GM10248 (cell line): ENCODE results near the gene PTMS.
A peak's percentile ranks its signal among the peaks of the same experiment; 100 is the strongest.

Experiments
- CTCF ChIA-PET: fragments of 300-600 bp; sonication (Branson Sonifier 250); formaldehyde crosslinking; extraction: SDS; loops from one replicate; lab custom pipeline; 2021; ENCODE audit warnings: antibody characterized with exemption; lab: Yijun Ruan, JAX
- POLR2A ChIA-PET: fragments of 350-650 bp; sonication (Branson Sonifier 250); formaldehyde crosslinking; extraction: SDS; loops from one replicate; lab custom pipeline; 2020; ENCODE audit warnings: antibody characterized with exemption; lab: Yijun Ruan, JAX
- DNase-seq: peaks from one replicate; pipeline ENCODE4 v3.0.0; 2012; ENCODE audit errors: extremely low spot score
- TF ChIP-seq, protein P1 (sequence below): IDR thresholded peaks from 2 replicates; pipeline ENCODE4 v1.5.1; 2012; ENCODE audit warnings: mild to moderate bottlenecking, low read depth; ENCODE audit errors: extremely low read depth, missing control alignments, control extremely low read depth

PTMS gene

GRCh38 chr12:6770600-6770999 lies 4.4 kb downstream of the PTMS start:
- CTCF ChIA-PET = interaction anchor here (1.0 to 8.0 kb wide), 7 partner anchors 8 to 62 kb away, joined by 3 to 117 read pairs (median 5); partner anchors contain the start of gene MLF2
- DNase-seq = no peak
- POLR2A ChIA-PET = no interaction called here
- TF ChIP-seq, protein P1, sequence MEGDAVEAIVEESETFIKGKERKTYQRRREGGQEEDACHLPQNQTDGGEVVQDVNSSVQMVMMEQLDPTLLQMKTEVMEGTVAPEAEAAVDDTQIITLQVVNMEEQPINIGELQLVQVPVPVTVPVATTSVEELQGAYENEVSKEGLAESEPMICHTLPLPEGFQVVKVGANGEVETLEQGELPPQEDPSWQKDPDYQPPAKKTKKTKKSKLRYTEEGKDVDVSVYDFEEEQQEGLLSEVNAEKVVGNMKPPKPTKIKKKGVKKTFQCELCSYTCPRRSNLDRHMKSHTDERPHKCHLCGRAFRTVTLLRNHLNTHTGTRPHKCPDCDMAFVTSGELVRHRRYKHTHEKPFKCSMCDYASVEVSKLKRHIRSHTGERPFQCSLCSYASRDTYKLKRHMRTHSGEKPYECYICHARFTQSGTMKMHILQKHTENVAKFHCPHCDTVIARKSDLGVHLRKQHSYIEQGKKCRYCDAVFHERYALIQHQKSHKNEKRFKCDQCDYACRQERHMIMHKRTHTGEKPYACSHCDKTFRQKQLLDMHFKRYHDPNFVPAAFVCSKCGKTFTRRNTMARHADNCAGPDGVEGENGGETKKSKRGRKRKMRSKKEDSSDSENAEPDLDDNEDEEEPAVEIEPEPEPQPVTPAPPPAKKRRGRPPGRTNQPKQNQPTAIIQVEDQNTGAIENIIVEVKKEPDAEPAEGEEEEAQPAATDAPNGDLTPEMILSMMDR = no peak

GRCh38 chr12:6771091-6771495 lies 4.9 kb downstream of the PTMS start:
- ChIA-PET POLR2A (interaction anchor here (0.6 to 1.4 kb wide), 2 partner anchors 82 to 96 kb away, joined by 6 to 10 read pairs; partner anchors contain the start of genes TPI1 and ZNF384), CTCF (interaction anchor here (1.0 to 8.0 kb wide), 8 partner anchors 8 to 62 kb away, joined by 3 to 117 read pairs (median 4); partner anchors contain the start of gene MLF2)
- TF ChIP-seq, protein P1 = no peak
- no peak for DNase-seq

DNA sequence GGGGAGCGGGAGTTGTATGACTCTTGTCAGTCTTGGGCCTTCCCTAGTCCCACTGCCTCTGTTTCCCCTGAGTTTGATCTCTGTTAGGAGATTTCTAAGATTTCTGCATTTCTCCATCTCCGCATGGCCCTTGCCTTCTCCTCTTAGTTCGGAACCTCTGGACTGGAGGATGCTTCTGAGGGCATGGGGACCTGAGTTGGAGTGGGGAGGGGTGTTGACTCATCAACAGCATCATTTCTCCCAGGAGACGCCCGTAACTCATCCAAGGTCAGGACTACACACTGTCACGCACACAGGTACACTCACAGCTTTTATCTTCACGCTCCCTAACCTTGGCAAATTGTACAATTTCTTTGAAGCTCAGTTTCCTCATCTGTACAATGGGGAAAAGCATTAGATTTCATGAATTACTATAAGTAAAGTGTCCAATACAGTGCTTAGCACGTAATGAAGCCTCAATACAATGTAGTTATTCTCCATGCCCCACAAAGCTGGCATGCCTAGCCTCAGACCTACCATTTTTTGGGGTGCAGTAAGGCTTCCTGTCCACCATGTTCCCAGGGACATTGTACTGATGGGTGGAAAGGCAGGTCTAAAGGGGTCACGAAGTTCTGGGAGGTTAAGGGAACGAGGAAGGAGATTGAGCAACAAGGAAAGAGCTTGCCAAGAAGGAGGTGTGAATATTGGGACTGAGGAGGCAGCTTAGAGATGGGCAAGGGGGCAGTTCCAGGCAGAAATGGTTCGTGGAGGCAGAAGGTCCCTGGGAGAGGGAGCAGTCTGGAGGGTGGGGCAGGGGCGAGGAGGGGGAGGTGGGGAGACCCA lies 5.6 kb downstream of the PTMS start:
- ChIA-PET POLR2A (interaction anchor here (0.6 to 1.4 kb wide), 3 partner anchors 82 to 238 kb away, joined by 3 to 10 read pairs (median 6); partner anchors contain the start of genes TPI1 and ZNF384), CTCF (interaction anchor here (0.9 to 8.0 kb wide), 9 partner anchors 7 to 61 kb away, joined by 3 to 117 read pairs (median 3); partner anchors contain the start of gene MLF2)
- TF ChIP-seq, protein P1 = no peak
- no peak for DNase-seq

DNA sequence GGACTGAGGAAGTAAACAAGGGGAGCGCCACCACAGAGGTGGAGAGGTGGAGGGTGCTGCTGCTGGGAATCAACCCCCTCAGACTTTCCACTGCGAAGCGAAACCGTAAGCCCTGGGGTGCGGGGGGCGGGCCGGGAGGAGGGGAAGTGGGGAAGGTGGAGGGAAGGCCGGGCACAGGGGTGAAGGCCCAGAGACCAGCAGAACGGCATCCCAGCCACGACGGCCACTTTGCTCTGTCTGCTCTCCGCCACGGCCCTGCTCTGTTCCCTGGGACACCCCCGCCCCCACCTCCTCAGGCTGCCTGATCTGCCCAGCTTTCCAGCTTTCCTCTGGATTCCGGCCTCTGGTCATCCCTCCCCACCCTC lies 6.2 kb downstream of the PTMS start, which contains the start of gene LAG3:
TSS of gene LAG3 (plus strand) at position 190 of the 365 bp plus-strand sequence. CDS start 333 bp downstream, outside the sequence.
- peak; percentile 67 for DNase-seq
- CTCF ChIA-PET = interaction anchor here (0.6 to 8.0 kb wide), 8 partner anchors 6 to 62 kb away, joined by 3 to 117 read pairs (median 3); partner anchors contain the start of gene MLF2
- TF ChIP-seq, protein P1 = no peak
- POLR2A ChIA-PET = interaction anchor here (0.6 to 1.4 kb wide), 2 partner anchors 95 to 238 kb away, joined by 3 to 10 read pairs; partner anchors contain the start of gene TPI1

GRCh38 chr12:6772726-6773589 lies 6.8 kb downstream of the PTMS start:
- DNase-seq = peak; percentile 54
- TF ChIP-seq, protein P1 = no peak
- POLR2A ChIA-PET = no interaction called here
- CTCF ChIA-PET = interaction anchor here (0.6 to 3.6 kb wide), 4 partner anchors 10 to 61 kb away, joined by 3 to 33 read pairs (median 5); partner anchors contain the start of gene MLF2
